Duodenal mucosa (tissue), 2 donors: ENCODE data around the gene AP2A2.

Experiments
- H3K27ac ChIP-seq: one replicate; pipeline ENCODE4 v1.7.0; 2013; ENCODE audit warnings: low read depth, low read length
- H3K27me3 ChIP-seq, 2 donors: one replicate each; pipeline ENCODE4 v1.7.0; 2013; ENCODE audit warnings: low read length in 2 of 2, control low read depth in 1 of 2; ENCODE audit not compliant: insufficient read depth in 2 of 2, control insufficient read depth in 1 of 2
- H3K36me3 ChIP-seq, 2 donors: one replicate each; pipeline ENCODE4 v1.7.0; 2013; ENCODE audit warnings: low read length in 2 of 2, control low read depth in 1 of 2; ENCODE audit not compliant: insufficient read depth in 2 of 2, control insufficient read depth in 1 of 2
- H3K4me1 ChIP-seq, 2 donors: one replicate each; pipeline ENCODE4 v1.7.0; 2013; ENCODE audit warnings: low read length in 2 of 2, control low read depth in 1 of 2; ENCODE audit not compliant: insufficient read depth in 2 of 2, control insufficient read depth in 1 of 2
- H3K4me3 ChIP-seq, 2 donors: one replicate each; pipeline ENCODE4 v1.7.0; 2013; ENCODE audit warnings: low read length in 2 of 2, low read depth in 1 of 2
- H3K9ac ChIP-seq, 2 donors: one replicate each; pipeline ENCODE4 v1.7.0; 2013; ENCODE audit warnings: low read length in 2 of 2, low read depth in 1 of 2
- H3K9me3 ChIP-seq, 2 donors: one replicate each; pipeline ENCODE4 v1.7.0; 2013; ENCODE audit warnings: low read length in 2 of 2, control low read depth in 1 of 2; ENCODE audit not compliant: control insufficient read depth in 1 of 2

The AP2A2 gene

DNA sequence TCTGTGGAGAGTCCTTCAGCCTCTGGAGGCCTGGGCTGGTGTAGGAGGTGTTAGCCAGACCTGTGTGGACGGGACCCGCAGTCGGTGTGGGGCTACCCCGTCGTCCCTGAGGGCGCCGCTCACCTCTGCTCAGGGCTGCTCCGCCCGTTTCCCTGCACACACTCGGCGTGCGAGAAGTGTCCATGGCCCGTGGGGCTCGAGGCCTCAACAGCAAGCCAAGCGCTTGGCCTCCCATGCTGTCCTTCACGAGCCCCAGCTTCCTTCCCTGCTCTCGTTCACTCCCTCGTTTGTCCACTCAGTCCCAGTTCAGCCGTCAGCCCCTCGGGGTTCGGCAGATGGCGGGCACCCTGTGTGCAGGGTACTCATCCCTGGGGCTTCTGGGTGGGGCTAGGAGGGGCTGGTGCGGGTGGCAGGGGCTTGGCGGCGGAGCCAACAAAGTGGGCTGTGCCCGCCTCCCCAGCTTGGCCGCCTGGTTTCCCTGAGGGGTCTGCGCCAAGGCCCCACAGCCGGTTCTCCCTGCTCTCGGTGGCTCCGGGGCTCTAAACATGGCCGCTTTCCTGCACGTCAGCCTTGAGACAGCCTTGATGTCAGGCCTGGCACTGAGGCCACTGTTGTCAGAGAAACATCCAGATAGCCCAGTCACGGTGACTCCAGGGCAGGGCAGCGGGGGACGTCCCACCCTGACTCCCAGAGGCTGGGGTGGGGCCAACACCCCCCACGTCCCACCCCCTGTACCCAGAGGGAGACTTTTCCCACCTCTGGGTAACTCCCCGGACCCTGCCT, 107.5 kb downstream of the AP2A2 start:
- H3K9me3 ChIP-seq, result no peaks in the 10 kb centered on the region
- H3K9ac ChIP-seq, result no peak overlapping the region
- no peaks in the 10 kb centered on the region for H3K4me1 ChIP-seq
- H3K27me3 ChIP-seq, result peaks cover 0 to 2% of the 10 kb centered on the region in 2 donors
- H3K36me3 ChIP-seq, result no peaks in the 10 kb centered on the region
- no peak overlapping the region for H3K27ac ChIP-seq
- H3K4me3 ChIP-seq, result no peak overlapping the region

DNA sequence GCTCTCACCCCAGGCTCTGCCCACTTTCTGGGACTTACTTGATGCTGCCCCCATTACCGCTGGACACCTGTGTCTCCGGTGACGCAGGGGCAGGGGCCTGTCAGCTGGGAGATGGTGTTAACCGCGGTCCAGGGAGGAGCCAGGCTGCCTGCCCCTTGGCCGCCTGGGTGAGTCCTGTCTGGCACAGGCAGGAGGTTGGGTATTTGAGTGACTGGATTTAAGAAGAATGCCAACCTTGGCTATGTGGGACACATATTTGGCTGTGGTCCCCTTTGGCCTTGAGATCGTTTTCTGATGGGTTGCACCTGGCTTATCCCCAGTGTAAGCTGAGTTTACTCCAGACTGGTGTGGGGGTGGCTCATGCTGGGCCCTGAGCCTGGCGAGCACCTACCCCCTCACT, 108.3 kb downstream of the AP2A2 start:
- no peaks in the 10 kb centered on the region for H3K9me3 ChIP-seq

DNA sequence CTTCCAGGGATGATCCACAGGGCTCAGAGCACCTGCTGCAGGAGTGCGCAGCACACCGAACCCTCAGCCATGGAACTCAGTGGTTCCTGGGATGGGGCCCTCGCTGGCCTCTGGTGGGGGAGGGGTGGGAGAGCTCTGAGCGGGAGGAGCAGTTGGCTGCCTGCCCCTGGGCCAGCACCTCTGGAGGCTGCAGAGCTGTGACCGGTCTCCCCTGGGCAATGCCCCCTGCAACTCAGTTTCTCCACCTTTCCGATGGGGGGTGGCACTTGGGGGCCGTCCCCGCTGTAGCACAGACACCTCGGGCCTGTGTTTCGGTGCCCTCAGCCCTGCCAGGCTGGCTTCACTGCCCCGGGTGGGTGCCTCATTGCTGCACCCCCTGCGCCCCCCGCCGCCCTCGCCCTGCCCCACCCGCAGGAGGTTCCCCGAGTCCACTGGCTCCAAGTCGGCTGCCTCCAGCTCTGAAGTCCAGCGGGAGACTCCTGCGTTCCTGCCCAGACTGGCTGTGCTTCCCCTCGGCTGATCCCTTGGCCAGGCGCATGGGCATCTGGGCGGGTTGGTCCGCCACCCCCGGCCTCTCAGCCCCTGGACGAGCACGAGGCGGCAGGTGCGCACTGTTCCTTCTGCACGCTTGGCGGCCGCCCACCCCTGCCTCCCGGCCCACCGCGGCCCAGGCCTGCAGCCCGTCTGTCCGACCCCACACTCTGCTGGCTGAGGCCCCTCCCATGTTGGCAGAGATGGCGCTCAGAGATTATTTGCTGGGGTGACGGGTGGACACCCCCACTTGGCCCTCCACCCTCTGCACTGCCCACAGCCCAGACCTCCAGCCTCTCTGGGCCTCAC, 109.0 kb downstream of the AP2A2 start:
- Histone ChIP-seq H3K36me3 (no peaks in the 10 kb centered on the region), H3K4me1 (no peaks in the 10 kb centered on the region), H3K4me3 (no peak overlapping the region), H3K9me3 (no peaks in the 10 kb centered on the region), H3K27ac (no peak overlapping the region), H3K27me3 (peaks cover 0 to 8% of the 10 kb centered on the region in 2 donors), H3K9ac (no peak overlapping the region)

More for the DNA sequence above, 108.3 kb downstream of the AP2A2 start:
- no peak overlapping the region for H3K4me3 ChIP-seq
- H3K36me3 ChIP-seq, result no peaks in the 10 kb centered on the region
- H3K27me3 ChIP-seq, result peaks cover 0 to 6% of the 10 kb centered on the region in 2 donors
- H3K27ac ChIP-seq, result no peak overlapping the region
- H3K9ac ChIP-seq, result no peak overlapping the region
- H3K4me1 ChIP-seq, result no peaks in the 10 kb centered on the region

DNA sequence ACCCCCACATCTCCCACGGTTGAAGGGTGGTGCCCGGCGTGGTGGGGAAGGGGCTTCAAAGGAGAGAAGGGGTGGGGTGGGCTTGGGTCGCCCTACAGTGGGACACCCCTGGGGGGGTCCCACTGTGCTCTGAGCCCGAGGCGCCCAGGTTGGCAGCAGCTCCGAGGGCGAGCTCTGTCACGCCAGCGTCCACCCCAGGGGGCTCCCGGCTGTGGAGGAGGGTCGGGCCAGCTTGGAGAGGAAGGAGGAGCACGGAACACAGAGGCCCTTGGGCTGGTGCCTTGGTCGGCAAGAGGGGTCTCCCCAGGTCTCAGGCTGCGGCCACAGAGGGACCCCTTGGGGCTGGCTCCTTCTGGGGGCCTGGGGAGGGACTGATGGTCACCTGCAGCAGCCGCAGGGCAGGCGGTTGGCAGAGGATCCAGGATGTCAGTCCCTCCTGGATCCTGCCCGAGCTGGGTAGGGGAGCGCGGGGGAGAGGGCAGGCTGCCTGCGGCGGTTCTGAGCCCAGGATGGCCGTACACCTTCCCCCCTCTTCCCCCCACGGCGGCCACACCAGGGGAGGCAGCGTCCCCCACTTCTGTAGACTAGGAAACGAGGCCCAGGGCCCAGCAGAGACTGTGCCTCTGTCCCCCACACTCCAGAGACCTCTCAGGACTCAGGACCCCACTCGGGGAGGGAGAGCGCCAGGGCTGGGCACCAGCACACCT, 110.1 kb downstream of the AP2A2 start:
- no peaks in the 10 kb centered on the region for H3K9me3 ChIP-seq
- no peak overlapping the region for H3K27ac ChIP-seq
- H3K27me3 ChIP-seq, result peaks cover 0 to 8% of the 10 kb centered on the region in 2 donors
- H3K36me3 ChIP-seq, result no peaks in the 10 kb centered on the region
- no peak overlapping the region for H3K9ac ChIP-seq
- no peak overlapping the region for H3K4me3 ChIP-seq
- no peaks in the 10 kb centered on the region for H3K4me1 ChIP-seq

DNA sequence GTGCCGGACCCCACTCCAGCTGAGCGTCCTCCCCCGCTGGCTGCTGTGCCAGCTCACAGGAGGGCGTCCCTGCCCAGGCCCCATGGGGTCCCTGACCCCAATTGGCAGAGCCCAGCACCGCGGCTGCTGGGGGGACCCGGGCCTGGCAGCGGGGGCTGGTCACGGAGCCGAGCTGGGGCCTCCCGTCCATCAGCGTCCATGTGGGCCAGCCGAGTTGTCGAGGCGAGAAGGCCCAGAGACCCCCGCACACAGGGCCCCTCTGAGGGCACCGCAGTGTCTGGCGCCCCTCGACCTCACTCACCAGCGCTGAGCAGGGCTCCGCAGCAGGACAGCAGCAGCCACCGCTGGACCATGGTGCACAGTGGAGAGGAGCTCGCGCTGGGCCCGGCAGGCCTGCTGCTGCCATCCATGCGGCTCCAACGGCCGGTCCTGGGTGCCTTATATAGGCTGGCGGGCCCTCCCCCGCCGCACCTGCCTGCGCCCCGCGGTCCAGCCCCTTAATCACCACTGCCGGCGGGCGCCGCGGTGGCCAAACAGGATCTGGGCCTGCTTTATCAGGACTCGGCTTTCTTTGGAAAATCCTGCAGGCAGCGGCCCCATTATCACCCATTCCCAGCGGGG, 110.7 kb downstream of the AP2A2 start, which contains the start of gene MUC6:
MUC6 (minus strand) TSS at position 416 of the 621 bp plus-strand sequence; CDS start at position 353, 63 bp downstream.
- Histone ChIP-seq H3K4me3 (no peak within 1 kb of the TSS), H3K27me3 (peaks cover 0 to 8% of the 10 kb centered on the region in 2 donors), H3K36me3 (no peaks in the 10 kb centered on the region), H3K9ac (no peak within 1 kb of the TSS), H3K27ac (no peak within 1 kb of the TSS), H3K4me1 (no peaks in the 10 kb centered on the region), H3K9me3 (no peaks in the 10 kb centered on the region)

DNA sequence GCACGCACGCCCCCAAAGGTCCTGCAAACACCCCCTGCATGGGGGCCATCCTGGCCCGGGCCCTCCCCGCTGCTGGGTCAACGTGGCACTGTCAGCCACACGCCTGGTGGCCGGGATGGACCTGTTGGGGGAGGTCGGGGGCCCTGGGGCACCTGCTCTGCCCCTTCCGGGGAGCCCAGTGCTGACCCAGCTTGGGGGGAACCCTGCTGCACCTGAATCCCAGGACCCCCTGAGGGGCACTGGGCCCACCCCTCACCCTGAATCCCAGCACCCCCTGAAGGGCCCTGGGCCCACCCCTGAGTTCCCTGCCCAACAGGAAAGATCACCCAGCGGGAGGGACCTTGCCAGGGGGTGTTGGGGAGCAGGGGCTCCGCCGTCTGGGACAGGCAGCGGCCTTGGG, 111.3 kb downstream of the AP2A2 start:
- H3K27me3 ChIP-seq, result peaks cover 0 to 8% of the 10 kb centered on the region in 2 donors
- H3K4me3 ChIP-seq, result no peak overlapping the region
- H3K9me3 ChIP-seq, result no peaks in the 10 kb centered on the region
- no peaks in the 10 kb centered on the region for H3K36me3 ChIP-seq
- no peak overlapping the region for H3K27ac ChIP-seq
- H3K4me1 ChIP-seq, result no peaks in the 10 kb centered on the region
- no peak overlapping the region for H3K9ac ChIP-seq

DNA sequence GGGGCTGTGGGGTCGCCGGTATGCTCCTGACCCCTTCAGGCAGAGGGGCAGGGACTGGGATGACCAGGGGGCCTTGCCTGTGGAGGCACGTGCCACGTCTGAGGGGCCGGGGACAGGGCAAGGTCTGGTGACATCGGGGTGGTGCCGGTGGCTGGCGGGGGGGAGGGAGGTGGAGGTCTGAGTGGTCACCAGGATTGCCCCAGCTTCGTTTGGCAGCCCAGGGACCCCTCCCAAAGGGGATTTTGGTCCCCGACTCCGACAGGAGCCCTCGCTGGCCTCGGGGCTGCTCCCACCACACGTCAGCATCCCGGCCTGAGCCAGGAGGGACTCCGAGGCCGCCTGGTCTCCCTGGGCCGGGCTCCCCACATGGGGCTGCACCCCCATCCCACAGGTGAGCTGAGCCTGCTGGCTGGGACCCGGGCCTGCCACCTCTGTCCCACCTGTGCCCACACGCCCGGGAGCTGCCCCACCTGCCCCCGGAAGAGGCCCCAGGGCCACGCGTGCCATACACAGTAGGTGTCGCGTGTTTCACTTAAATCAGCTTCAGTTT, 111.9 kb downstream of the AP2A2 start:
- Histone ChIP-seq H3K9me3 (no peaks in the 10 kb centered on the region), H3K27ac (no peak overlapping the region), H3K36me3 (no peaks in the 10 kb centered on the region), H3K4me1 (no peaks in the 10 kb centered on the region), H3K4me3 (no peak overlapping the region), H3K27me3 (peaks cover 0 to 8% of the 10 kb centered on the region in 2 donors), H3K9ac (no peak overlapping the region)

DNA sequence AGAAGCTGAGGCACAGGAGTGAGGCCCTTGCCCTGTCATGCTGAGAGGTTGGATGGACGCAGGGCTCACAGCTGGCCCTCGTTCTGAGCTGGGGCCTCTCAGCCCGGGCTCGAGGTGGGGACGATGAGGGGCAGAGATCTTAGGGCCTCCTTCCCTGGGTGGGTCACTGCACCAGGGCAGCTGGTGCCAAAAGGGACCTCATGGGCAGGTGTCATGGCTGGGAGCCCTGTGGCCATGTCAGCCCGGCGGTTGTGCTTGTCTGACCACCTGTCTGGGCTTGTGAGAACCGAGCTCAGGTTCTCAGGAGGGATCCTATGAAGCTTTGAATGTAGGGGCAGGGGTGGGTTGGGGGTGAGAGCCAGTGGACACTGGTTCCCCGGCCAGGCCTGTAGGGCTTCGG, 112.7 kb downstream of the AP2A2 start:
- Histone ChIP-seq H3K4me1 (no peaks in the 10 kb centered on the region), H3K36me3 (no peaks in the 10 kb centered on the region), H3K9me3 (no peaks in the 10 kb centered on the region), H3K4me3 (no peak overlapping the region), H3K27me3 (peaks cover 0 to 8% of the 10 kb centered on the region in 2 donors), H3K27ac (no peak overlapping the region), H3K9ac (no peak overlapping the region)

DNA sequence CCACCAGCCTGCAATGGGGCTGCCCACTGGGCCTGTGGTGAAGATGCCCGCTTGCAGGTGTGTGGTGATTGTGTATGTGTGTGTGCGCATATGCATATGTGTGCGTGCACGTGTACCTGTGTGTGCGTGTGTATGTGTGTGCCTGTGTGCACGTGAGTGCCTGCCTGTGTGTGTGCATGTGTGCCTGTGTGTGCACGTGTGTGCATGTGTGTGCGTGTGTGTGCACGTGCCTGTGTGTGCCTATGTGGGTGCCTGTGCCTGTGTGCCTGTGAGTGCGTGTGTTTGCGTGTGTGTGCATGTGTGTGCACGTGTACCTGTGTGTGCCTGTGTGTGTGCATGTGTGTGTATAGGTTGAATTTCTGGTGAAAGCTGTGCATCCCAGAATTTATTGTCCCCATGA, 113.3 kb downstream of the AP2A2 start:
- Histone ChIP-seq H3K36me3 (no peaks in the 10 kb centered on the region), H3K4me3 (no peak overlapping the region), H3K27ac (no peak overlapping the region), H3K9ac (no peak overlapping the region), H3K27me3 (peaks cover 0 to 8% of the 10 kb centered on the region in 2 donors), H3K4me1 (no peaks in the 10 kb centered on the region), H3K9me3 (no peaks in the 10 kb centered on the region)
